GM19043 (cell line): ENCODE data around the gene SMCO3.

ENCODE experiments used
- ATAC-seq: cut with Tn5 transposase; IDR thresholded peaks from one replicate; pipeline ENCODE4 v1.9.1; 2021; ENCODE audit warnings: low read depth; ENCODE audit not compliant: unreplicated experiment

Gene SMCO3

GRCh38 chr12:14814014-14814413 lies at the start of gene SMCO3:
TSS of gene SMCO3 (minus strand) at chr12:14814182. CDS start at chr12:14806680, 7,502 bp downstream.
- no peak for ATAC-seq

- ATAC-seq = no peak
Observed at GRCh38 chr12:14860490-14860889, 46.5 kb upstream of the SMCO3 start.

- ATAC-seq = no peak
Observed at GRCh38 chr12:14858513-14858912, 44.5 kb upstream of the SMCO3 start.

- no peak for ATAC-seq
Observed at GRCh38 chr12:14854586-14855183, 40.7 kb upstream of the SMCO3 start.

GRCh38 chr12:14853961-14854360 lies 40.0 kb upstream of the SMCO3 start:
- ATAC-seq = no peak

- no peak for ATAC-seq
Observed at GRCh38 chr12:14852880-14853279, 38.9 kb upstream of the SMCO3 start.

- no peak for ATAC-seq
Observed at GRCh38 chr12:14850929-14851663, 37.1 kb upstream of the SMCO3 start.

GRCh38 chr12:14849661-14850060 lies 35.7 kb upstream of the SMCO3 start:
- ATAC-seq = no peak

GRCh38 chr12:14846876-14847580 lies 33.0 kb upstream of the SMCO3 start:
- ATAC-seq = no peak

- no peak for ATAC-seq
Observed at GRCh38 chr12:14846042-14846587, 32.1 kb upstream of the SMCO3 start.

GRCh38 chr12:14845350-14845750 lies 31.4 kb upstream of the SMCO3 start:
- no peak for ATAC-seq

- no peak for ATAC-seq
Observed at GRCh38 chr12:14844401-14844800, 30.4 kb upstream of the SMCO3 start.

GRCh38 chr12:14843425-14843887 lies 29.5 kb upstream of the SMCO3 start, which contains the start of gene ART4:
TSS of gene ART4 (minus strand) at chr12:14843526. CDS start at chr12:14843113, 413 bp downstream.
- no peak for ATAC-seq

GRCh38 chr12:14842315-14842714 lies 28.3 kb upstream of the SMCO3 start:
- no peak for ATAC-seq

GRCh38 chr12:14841761-14842160 lies 27.8 kb upstream of the SMCO3 start:
- no peak for ATAC-seq

GRCh38 chr12:14840616-14841015 lies 26.6 kb upstream of the SMCO3 start:
- no peak for ATAC-seq

- no peak for ATAC-seq
Observed at GRCh38 chr12:14839262-14839661, 25.3 kb upstream of the SMCO3 start.

GRCh38 chr12:14836336-14837210 lies 22.6 kb upstream of the SMCO3 start:
- ATAC-seq = no peak

- ATAC-seq = no peak
Observed at GRCh38 chr12:14834509-14834908, 20.5 kb upstream of the SMCO3 start.

GRCh38 chr12:14833952-14834351 lies 20.0 kb upstream of the SMCO3 start:
- no peak for ATAC-seq
